ENCODE measurements around the gene BCOR. TPM values are rescaled to one million over a fixed set of nuclear protein-coding genes. Genes with fewer than 3 reads are reported as not detected.

The BCOR gene
- total RNA-seq, 1 donor, result 42.3 TPM

GRCh38 chrX:40074959-40075332 lies 22.8 kb downstream of the BCOR start:
- Histone ChIP-seq H3K4me3 (ENCODE audit: low read length) (no peak overlapping the region), H3K4me1 (ENCODE audit: insufficient read depth, low read length) (no peaks in the 10 kb centered on the region), H3K9me3 (ENCODE audit: low read depth, low read length) (no peaks in the 10 kb centered on the region), H3K27me3 (ENCODE audit: insufficient read depth, low read length) (no peaks in the 10 kb centered on the region)

- no peaks in the 10 kb centered on the region for H3K9me3 ChIP-seq (ENCODE audit: low read depth, low read length)
These were observed 23.4 kb downstream of the BCOR start for GRCh38 chrX:40074080-40074958.

GRCh38 chrX:40073439-40074054 lies 24.2 kb downstream of the BCOR start:
- no peak overlapping the region for H3K4me3 ChIP-seq (ENCODE audit: low read length)
- H3K9me3 ChIP-seq (ENCODE audit: low read depth, low read length), result no peaks in the 10 kb centered on the region
- no peaks in the 10 kb centered on the region for H3K4me1 ChIP-seq (ENCODE audit: insufficient read depth, low read length)
- H3K27me3 ChIP-seq (ENCODE audit: insufficient read depth, low read length), result no peaks in the 10 kb centered on the region

More at GRCh38 chrX:40074080-40074958, 23.4 kb downstream of the BCOR start:
- Histone ChIP-seq H3K27me3 (ENCODE audit: insufficient read depth, low read length) (no peaks in the 10 kb centered on the region), H3K4me1 (ENCODE audit: insufficient read depth, low read length) (no peaks in the 10 kb centered on the region), H3K4me3 (ENCODE audit: low read length) (no peak overlapping the region)

- Histone ChIP-seq H3K4me3 (ENCODE audit: low read length) (no peak overlapping the region), H3K4me1 (ENCODE audit: insufficient read depth, low read length) (no peaks in the 10 kb centered on the region), H3K9me3 (ENCODE audit: low read depth, low read length) (no peaks in the 10 kb centered on the region), H3K27me3 (ENCODE audit: insufficient read depth, low read length) (no peaks in the 10 kb centered on the region)
These were observed 25.5 kb downstream of the BCOR start for GRCh38 chrX:40072246-40072645.

- peaks cover 5% of the 10 kb centered on the region for H3K4me1 ChIP-seq (ENCODE audit: insufficient read depth, low read length)
- no peak overlapping the region for H3K4me3 ChIP-seq (ENCODE audit: low read length)
- no peaks in the 10 kb centered on the region for H3K9me3 ChIP-seq (ENCODE audit: low read depth, low read length)
- H3K27me3 ChIP-seq (ENCODE audit: insufficient read depth, low read length), result no peaks in the 10 kb centered on the region
These were observed 29.7 kb downstream of the BCOR start for GRCh38 chrX:40068048-40068447.

- no peaks in the 10 kb centered on the region for H3K27me3 ChIP-seq (ENCODE audit: insufficient read depth, low read length)
- H3K4me3 ChIP-seq (ENCODE audit: low read length), result no peak overlapping the region
- H3K4me1 ChIP-seq (ENCODE audit: insufficient read depth, low read length), result peaks cover 5% of the 10 kb centered on the region
- H3K9me3 ChIP-seq (ENCODE audit: low read depth, low read length), result no peaks in the 10 kb centered on the region
These were observed 31.1 kb downstream of the BCOR start for GRCh38 chrX:40066700-40067099.

- no peaks in the 10 kb centered on the region for H3K27me3 ChIP-seq (ENCODE audit: insufficient read depth, low read length)
- H3K4me1 ChIP-seq (ENCODE audit: insufficient read depth, low read length), result peaks cover 5% of the 10 kb centered on the region
- H3K9me3 ChIP-seq (ENCODE audit: low read depth, low read length), result no peaks in the 10 kb centered on the region
- H3K4me3 ChIP-seq (ENCODE audit: low read length), result no peak overlapping the region
These were observed 32.3 kb downstream of the BCOR start for GRCh38 chrX:40065296-40066046.

GRCh38 chrX:40064055-40064597 lies 33.6 kb downstream of the BCOR start:
- Histone ChIP-seq H3K4me1 (ENCODE audit: insufficient read depth, low read length) (peaks cover 5% of the 10 kb centered on the region), H3K4me3 (ENCODE audit: low read length) (no peak overlapping the region), H3K27me3 (ENCODE audit: insufficient read depth, low read length) (no peaks in the 10 kb centered on the region), H3K9me3 (ENCODE audit: low read depth, low read length) (no peaks in the 10 kb centered on the region)

- Histone ChIP-seq H3K4me3 (ENCODE audit: low read length) (no peak overlapping the region), H3K27me3 (ENCODE audit: insufficient read depth, low read length) (no peaks in the 10 kb centered on the region), H3K4me1 (ENCODE audit: insufficient read depth, low read length) (peaks cover 5% of the 10 kb centered on the region), H3K9me3 (ENCODE audit: low read depth, low read length) (no peaks in the 10 kb centered on the region)
These were observed 34.2 kb downstream of the BCOR start for GRCh38 chrX:40063555-40063954.

GRCh38 chrX:40062525-40063155 lies 35.1 kb downstream of the BCOR start:
- H3K27me3 ChIP-seq (ENCODE audit: insufficient read depth, low read length), result no peaks in the 10 kb centered on the region
- no peak overlapping the region for H3K4me3 ChIP-seq (ENCODE audit: low read length)
- H3K4me1 ChIP-seq (ENCODE audit: insufficient read depth, low read length), result peaks cover 5% of the 10 kb centered on the region
- H3K9me3 ChIP-seq (ENCODE audit: low read depth, low read length), result no peaks in the 10 kb centered on the region

GRCh38 chrX:40061871-40062524 lies 35.8 kb downstream of the BCOR start:
- no peak overlapping the region for H3K4me3 ChIP-seq (ENCODE audit: low read length)
- no peaks in the 10 kb centered on the region for H3K27me3 ChIP-seq (ENCODE audit: insufficient read depth, low read length)
- H3K9me3 ChIP-seq (ENCODE audit: low read depth, low read length), result no peaks in the 10 kb centered on the region
- peaks cover 5% of the 10 kb centered on the region for H3K4me1 ChIP-seq (ENCODE audit: insufficient read depth, low read length)

- Histone ChIP-seq H3K4me1 (ENCODE audit: insufficient read depth, low read length) (peaks cover under 1% of the 10 kb centered on the region), H3K4me3 (ENCODE audit: low read length) (no peak overlapping the region), H3K27me3 (ENCODE audit: insufficient read depth, low read length) (no peaks in the 10 kb centered on the region), H3K9me3 (ENCODE audit: low read depth, low read length) (no peaks in the 10 kb centered on the region)
These were observed 36.8 kb downstream of the BCOR start for GRCh38 chrX:40061005-40061404.

GRCh38 chrX:40060356-40060845 lies 37.4 kb downstream of the BCOR start:
- Histone ChIP-seq H3K4me3 (ENCODE audit: low read length) (no peak overlapping the region), H3K27me3 (ENCODE audit: insufficient read depth, low read length) (no peaks in the 10 kb centered on the region), H3K4me1 (ENCODE audit: insufficient read depth, low read length) (no peaks in the 10 kb centered on the region), H3K9me3 (ENCODE audit: low read depth, low read length) (no peaks in the 10 kb centered on the region)

GRCh38 chrX:40058719-40059118 lies 39.0 kb downstream of the BCOR start:
- Histone ChIP-seq H3K9me3 (ENCODE audit: low read depth, low read length) (no peaks in the 10 kb centered on the region), H3K4me1 (ENCODE audit: insufficient read depth, low read length) (no peaks in the 10 kb centered on the region), H3K4me3 (ENCODE audit: low read length) (no peak overlapping the region), H3K27me3 (ENCODE audit: insufficient read depth, low read length) (no peaks in the 10 kb centered on the region)

Measured in mononuclear cell (primary cell).